ENCODE data around the gene TOR3A. TPM values are rescaled to one million over a fixed set of nuclear protein-coding genes. Genes with fewer than 3 reads are reported as not detected.

Gene TOR3A
- total RNA-seq, 1 donor: 35.4 TPM

DNA sequence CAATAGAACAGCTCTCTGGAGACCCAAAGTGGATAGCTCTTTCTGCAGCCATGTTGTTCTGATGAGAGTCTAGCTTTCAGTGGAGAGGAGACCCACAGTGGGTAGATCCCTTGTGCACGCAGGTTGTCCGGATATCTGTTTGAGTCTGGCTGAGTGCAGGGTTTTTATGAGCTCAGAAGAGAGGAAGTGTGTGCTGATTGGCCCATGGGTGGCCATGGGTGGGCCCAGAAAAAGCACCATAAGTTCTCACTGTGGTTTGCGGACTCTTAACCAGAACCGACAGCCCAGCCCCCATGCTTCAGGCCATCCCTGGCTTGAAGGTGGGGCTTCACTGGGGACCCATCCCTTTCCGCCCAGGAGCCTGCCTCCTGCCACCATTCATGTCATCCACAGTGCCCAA, 39.2 kb upstream of the TOR3A start:
- TF ChIP-seq, protein P1, sequence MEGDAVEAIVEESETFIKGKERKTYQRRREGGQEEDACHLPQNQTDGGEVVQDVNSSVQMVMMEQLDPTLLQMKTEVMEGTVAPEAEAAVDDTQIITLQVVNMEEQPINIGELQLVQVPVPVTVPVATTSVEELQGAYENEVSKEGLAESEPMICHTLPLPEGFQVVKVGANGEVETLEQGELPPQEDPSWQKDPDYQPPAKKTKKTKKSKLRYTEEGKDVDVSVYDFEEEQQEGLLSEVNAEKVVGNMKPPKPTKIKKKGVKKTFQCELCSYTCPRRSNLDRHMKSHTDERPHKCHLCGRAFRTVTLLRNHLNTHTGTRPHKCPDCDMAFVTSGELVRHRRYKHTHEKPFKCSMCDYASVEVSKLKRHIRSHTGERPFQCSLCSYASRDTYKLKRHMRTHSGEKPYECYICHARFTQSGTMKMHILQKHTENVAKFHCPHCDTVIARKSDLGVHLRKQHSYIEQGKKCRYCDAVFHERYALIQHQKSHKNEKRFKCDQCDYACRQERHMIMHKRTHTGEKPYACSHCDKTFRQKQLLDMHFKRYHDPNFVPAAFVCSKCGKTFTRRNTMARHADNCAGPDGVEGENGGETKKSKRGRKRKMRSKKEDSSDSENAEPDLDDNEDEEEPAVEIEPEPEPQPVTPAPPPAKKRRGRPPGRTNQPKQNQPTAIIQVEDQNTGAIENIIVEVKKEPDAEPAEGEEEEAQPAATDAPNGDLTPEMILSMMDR (IDR thresholded peaks at IDR 0.05; ENCODE audit: insufficient read depth, low read depth, low read length): no peak
- H3K4me3 ChIP-seq (ENCODE audit: low read depth, low read length): no peak overlapping the region
- DNase-seq (ENCODE audit: low read depth): no peak

- H3K4me3 ChIP-seq (ENCODE audit: low read depth, low read length): no peak overlapping the region
- no peak for DNase-seq (ENCODE audit: low read depth)
- TF ChIP-seq, protein P1 (IDR thresholded peaks at IDR 0.05; ENCODE audit: insufficient read depth, low read depth, low read length): no peak
These were observed 38.6 kb upstream of the TOR3A start for GRCh38 chr1:179043266-179043665.

GRCh38 chr1:179043907-179044306, 38.0 kb upstream of the TOR3A start:
- TF ChIP-seq, protein P1 (IDR thresholded peaks at IDR 0.05; ENCODE audit: insufficient read depth, low read depth, low read length): no peak
- no peak overlapping the region for H3K4me3 ChIP-seq (ENCODE audit: low read depth, low read length)
- DNase-seq (ENCODE audit: low read depth): no peak

GRCh38 chr1:179046808-179047635, 34.8 kb upstream of the TOR3A start:
- peak; percentile 76 for DNase-seq (ENCODE audit: low read depth)
- TF ChIP-seq, protein P1 (IDR thresholded peaks at IDR 0.05; ENCODE audit: insufficient read depth, low read depth, low read length): no peak
- no peak overlapping the region for H3K4me3 ChIP-seq (ENCODE audit: low read depth, low read length)

DNA sequence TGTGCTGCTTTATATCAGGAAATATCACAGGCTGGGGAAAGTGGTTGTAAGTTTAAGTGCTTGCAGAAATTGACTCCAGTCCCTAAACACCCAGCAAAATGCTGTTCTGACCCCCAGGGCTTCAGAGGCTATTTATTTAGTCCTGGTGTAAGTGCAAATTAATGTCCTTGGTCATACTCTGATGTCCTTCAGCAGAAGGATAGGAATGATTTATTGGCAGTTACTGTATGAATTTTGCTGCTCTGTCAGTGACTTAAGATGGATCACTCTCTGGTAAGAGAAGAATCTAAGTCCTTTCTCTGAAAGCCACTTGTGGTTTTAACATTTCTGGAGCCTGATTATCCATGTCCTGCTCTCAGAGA, 34.3 kb upstream of the TOR3A start:
- no peak for DNase-seq (ENCODE audit: low read depth)

DNA sequence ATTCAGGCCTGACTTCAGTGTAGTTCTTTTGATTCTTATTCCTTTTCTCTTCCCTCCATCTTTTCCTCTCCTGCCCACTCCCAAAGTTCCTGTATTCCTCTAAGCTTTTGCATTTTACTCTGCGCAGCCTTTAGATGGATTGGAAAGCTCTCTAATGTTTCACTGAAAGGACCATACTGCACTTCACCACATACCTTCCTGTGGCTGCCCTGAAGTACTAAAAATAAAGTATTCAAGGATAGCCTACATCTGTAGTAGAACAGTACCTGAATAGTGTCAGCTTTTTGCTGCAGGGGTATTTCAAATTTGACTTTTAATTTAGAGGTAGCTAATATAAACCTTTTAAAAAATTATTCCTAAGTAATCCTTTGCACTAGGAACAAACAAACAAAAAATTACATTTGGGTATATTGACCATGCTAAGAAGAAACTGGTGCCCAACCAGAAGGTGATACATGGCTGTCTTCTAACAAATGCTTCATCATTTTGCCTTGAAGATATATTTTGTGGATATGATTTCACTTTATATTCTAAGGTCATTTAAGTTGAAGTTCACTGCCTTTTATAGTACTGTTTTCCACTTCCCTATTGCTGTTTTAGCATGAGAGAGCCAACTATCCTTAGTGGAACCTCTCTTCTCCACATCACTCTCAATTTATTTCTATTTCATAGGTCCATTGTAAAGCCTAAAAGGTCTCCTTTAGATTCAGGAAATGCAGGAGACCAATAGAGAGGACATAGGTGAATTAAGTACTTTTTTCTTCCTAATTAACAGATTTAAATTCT, 33.3 kb upstream of the TOR3A start:
- TF ChIP-seq, protein P1 (IDR thresholded peaks at IDR 0.05; ENCODE audit: insufficient read depth, low read depth, low read length): no peak

More for the DNA sequence above, 34.3 kb upstream of the TOR3A start:
- TF ChIP-seq, protein P1 (IDR thresholded peaks at IDR 0.05; ENCODE audit: insufficient read depth, low read depth, low read length): no peak
- no peak overlapping the region for H3K4me3 ChIP-seq (ENCODE audit: low read depth, low read length)

More for the DNA sequence above, 33.3 kb upstream of the TOR3A start:
- H3K4me3 ChIP-seq (ENCODE audit: low read depth, low read length): no peak overlapping the region
- DNase-seq (ENCODE audit: low read depth): no peak
